K562 (cell line): Measurements from ENCODE around the gene RNF213. TPM values are rescaled to one million over a fixed set of nuclear protein-coding genes. Genes with fewer than 3 reads are reported as not detected.

Experiments used
- ATAC-seq: fragments of 200-7000 bp; cut with Tn5 transposase; 3 replicates; pipeline ENCODE4 v1.9.1; 2020; ENCODE audit warnings: moderate library complexity
- BruUV-seq: library from RNA; stranded (reverse); fragments of 400-500 nt; replicated peaks from 2 replicates; lab custom pipeline; 2021; lab: Mats Ljungman, UMichigan
- CTCF ChIA-PET: fragments of 300-600 bp; formaldehyde crosslinking; extraction: SDS; loops from one replicate; lab custom pipeline; 2021; ENCODE audit warnings: low intra/inter-chr PET ratio; lab: Yijun Ruan, JAX
- POLR2A ChIA-PET: fragments of 300-600, 350-650 bp; sonication (Branson Sonifier 250); formaldehyde crosslinking; extraction: SDS; loops from one replicate; lab custom pipeline; 2021; ENCODE audit warnings: antibody characterized with exemption, inconsistent platforms; lab: Yijun Ruan, JAX
- DNase-seq, 4 experiments: peaks; one replicate each; pipeline versions ENCODE4 v3.0.0 to v3.0.0-alpha.2; 2011 to 2018; ENCODE audit warnings: low spot score in 3 of 4, mixed read lengths in 3 of 4; ENCODE audit errors: extremely low read depth in 1 of 4
- FAIRE-seq: peaks from 2 replicates; lab custom pipeline; 2011; peaks lifted over from hg19 to GRCh38; lab: Jason Lieb, UNC
- H2AFZ ChIP-seq: 2 replicates; pipeline ENCODE4 v1.6.0; 2011; ENCODE audit warnings: low read depth, low read length, control low read depth, inconsistent platforms
- H3K27ac ChIP-seq: fragments of 200-600 bp; 3 replicates; pipeline ENCODE4 v1.8.0; 2011; ENCODE audit warnings: low read depth, mild to moderate bottlenecking, control low read depth, inconsistent platforms, low read length, moderate library complexity, mixed read lengths; ENCODE audit errors: extremely low read depth
- H3K27me3 ChIP-seq, 2 experiments: fragments of 300-600 bp in 1 of 2; 2 replicates in 1 of 2; 3 replicates in 1 of 2; pipeline versions ENCODE4 v1.6.0 to v1.8.0; 2011; ENCODE audit warnings: inconsistent platforms in 2 of 2, low read length in 2 of 2, mild to moderate bottlenecking in 1 of 2, mixed read lengths in 1 of 2, moderate library complexity in 1 of 2; ENCODE audit not compliant: control insufficient read depth in 2 of 2, insufficient read depth in 2 of 2
- H3K36me3 ChIP-seq: fragments of 300-600 bp; 3 replicates; pipeline ENCODE4 v1.8.0; 2011; ENCODE audit warnings: mild to moderate bottlenecking, low read length, inconsistent platforms; ENCODE audit not compliant: control insufficient read depth, insufficient read depth
- H3K4me1 ChIP-seq, 2 experiments: fragments of 200-600 bp in 1 of 2; replicated peaks in 1 of 2; 2 replicates in 1 of 2; 3 replicates in 1 of 2; pipeline versions ENCODE4 v1.5.1 to v1.8.0; 2011; ENCODE audit warnings: inconsistent platforms in 2 of 2, low read length in 2 of 2, mild to moderate bottlenecking in 1 of 2, mixed read lengths in 1 of 2, moderate library complexity in 1 of 2; ENCODE audit not compliant: control insufficient read depth in 2 of 2, insufficient read depth in 2 of 2
- H3K4me2 ChIP-seq: 2 replicates; pipeline ENCODE4 v1.6.1; 2011; ENCODE audit warnings: low read length, control low read depth, inconsistent platforms, mixed read lengths; ENCODE audit not compliant: insufficient read depth
- H3K4me3 ChIP-seq: fragments of 200-600 bp; sonication (generic), shearing (Covaris generic); 2 replicates; pipeline ENCODE4 v1.5.1; 2016; ENCODE audit warnings: control low read depth, inconsistent platforms
- H3K79me2 ChIP-seq: fragments of 200-600 bp; 3 replicates; pipeline ENCODE4 v1.8.0; 2011; ENCODE audit warnings: low read length, inconsistent platforms; ENCODE audit not compliant: control insufficient read depth, insufficient read depth
- H3K9ac ChIP-seq, 2 experiments: 2 replicates each; pipeline versions ENCODE4 v1.6.0 to v1.6.1; 2011; ENCODE audit warnings: low read depth in 2 of 2, low read length in 2 of 2, control low read depth in 1 of 2, inconsistent platforms in 1 of 2, mild to moderate bottlenecking in 1 of 2, mixed read lengths in 1 of 2; ENCODE audit not compliant: insufficient read depth in 1 of 2
- H3K9me1 ChIP-seq: one replicate; pipeline ENCODE4 v1.6.0; 2011; ENCODE audit warnings: inconsistent platforms, mild to moderate bottlenecking, low read length, moderate library complexity; ENCODE audit not compliant: control insufficient read depth, insufficient read depth
- H3K9me3 ChIP-seq: replicated peaks from 2 replicates; pipeline ENCODE4 v1.5.1; 2011; ENCODE audit warnings: low read depth, low read length, inconsistent platforms; ENCODE audit not compliant: control insufficient read depth, insufficient read depth
- H4K20me1 ChIP-seq: replicated peaks from 2 replicates; pipeline ENCODE4 v1.6.1; 2011; ENCODE audit warnings: low read length, inconsistent platforms, mixed read lengths; ENCODE audit not compliant: control insufficient read depth, insufficient read depth
- BRF1 ChIP-seq: IDR thresholded peaks from 3 replicates; pipeline ENCODE4 v1.6.1; 2011; ENCODE audit warnings: borderline replicate concordance, mild to moderate bottlenecking; ENCODE audit not compliant: insufficient read length; ENCODE audit errors: extremely low read depth
- EZH2 ChIP-seq: IDR thresholded peaks from 2 replicates; pipeline ENCODE4 v1.6.1; 2012; ENCODE audit warnings: low read depth, mild to moderate bottlenecking, inconsistent platforms, low read length, borderline replicate concordance
- KLF13 ChIP-seq: fragments of 450-650 bp; IDR thresholded peaks from 2 replicates; pipeline ENCODE4 v1.6.1; 2016; ENCODE audit warnings: missing genetic modification characterization, low read depth, mild to moderate bottlenecking, missing compliant biosample characterization, moderate library complexity, borderline replicate concordance
- MEF2D ChIP-seq: conservative IDR thresholded peaks from 2 replicates; pipeline ENCODE4 v1.6.1; 2016; ENCODE audit warnings: low read depth, missing genetic modification characterization, missing compliant biosample characterization
- NCOA4 ChIP-seq: fragments of 450-650 bp; IDR thresholded peaks from 2 replicates; pipeline ENCODE4 v1.6.1; 2018; ENCODE audit warnings: mild to moderate bottlenecking; ENCODE audit not compliant: partially characterized antibody
- PHTF2 ChIP-seq: fragments of 250-450 bp; sonication (Bioruptor Pico); IDR thresholded peaks from 2 replicates; pipeline ENCODE4 v1.5.0; 2021; ENCODE audit warnings: mild to moderate bottlenecking
- RBM22 ChIP-seq: fragments of 200-400 bp; formaldehyde crosslinking; IDR thresholded peaks from 2 replicates; pipeline ENCODE4 v1.6.1; 2018; ENCODE audit warnings: low read length, low read depth; ENCODE audit not compliant: poor library complexity, severe bottlenecking
- RNF2 ChIP-seq: sonication (generic); IDR thresholded peaks from 2 replicates; pipeline ENCODE4 v1.6.1; 2016
- TEAD2 ChIP-seq: fragments of 450-650 bp; IDR thresholded peaks from 2 replicates; pipeline ENCODE4 v1.6.1; 2016; ENCODE audit warnings: missing genetic modification characterization, control low read depth, missing compliant biosample characterization
- ZKSCAN3 ChIP-seq: fragments of 250-450 bp; sonication (Bioruptor Pico); IDR thresholded peaks from 2 replicates; pipeline ENCODE4 v1.4.0; 2020
- ZNF445 ChIP-seq: fragments of 250-450 bp; sonication (Bioruptor Pico); IDR thresholded peaks from 2 replicates; pipeline ENCODE4 v1.4.0; 2020; ENCODE audit warnings: low read depth, mild to moderate bottlenecking, moderate library complexity
- WGBS: fragments of 100-300 bp; shearing (Covaris generic); methylation state at CpG from one replicate; pipeline ENCODE4 v1.1.6; 2016; ENCODE audit warnings: low coverage, mixed read lengths; ENCODE audit not compliant: insufficient coverage; ENCODE audit errors: missing lambda C conversion rate; 5-methylcytosine and 5-hydroxymethylcytosine counted together
- in situ Hi-C: fragments of 300-500 bp; cut with MboI; formaldehyde crosslinking; loops from 4 replicates; pipeline ENCODE4 v1.15.0; 2018; ENCODE audit warnings: inconsistent platforms, mixed read lengths
- intact Hi-C: fragments of 100-400 bp; cut with micrococcal nuclease; formaldehyde crosslinking; loops from 2 replicates; pipeline ENCODE4 v1.14.2; 2022
- polyA plus RNA-seq, 8 experiments: library from polyadenylated mRNA; depleted of rRNA in 4 of 8; stranded (reverse) in 5 of 8; unstranded in 3 of 8; fragments of >200 nt; fragmentation: Nextera tagmentation in 2 of 8; fragmentation: Illumina TruSeq in 1 of 8; extraction: Ambion mirVana in 2 of 8; extraction: Trizol in 1 of 8; gene quantifications; 2 replicates each; pipeline versions ENCODE4 v1.2.1 to v1.2.3, GENCODE V29; 2011 to 2014; ENCODE audit warnings: inconsistent platforms in 1 of 8, missing spikeins in 1 of 8
- total RNA-seq, 7 experiments: library from RNA; depleted of rRNA in 6 of 7; stranded (reverse); fragments of >200 nt in 6 of 7; fragmentation: Illumina TruSeq in 2 of 7; extraction: Trizol in 2 of 7; gene quantifications; 2 replicates each; pipeline versions ENCODE4 v1.2.1 to v1.2.3, GENCODE V29; 2011 to 2021; ENCODE audit warnings: low replicate concordance in 1 of 7

RNF213 gene
- total and polyA plus RNA-seq, 9 of the 15 experiments (the other 6 are each of a cell fraction or from before 2014, with no cell fraction given): 5.3 to 33.6 (median 17.9) TPM

DNA sequence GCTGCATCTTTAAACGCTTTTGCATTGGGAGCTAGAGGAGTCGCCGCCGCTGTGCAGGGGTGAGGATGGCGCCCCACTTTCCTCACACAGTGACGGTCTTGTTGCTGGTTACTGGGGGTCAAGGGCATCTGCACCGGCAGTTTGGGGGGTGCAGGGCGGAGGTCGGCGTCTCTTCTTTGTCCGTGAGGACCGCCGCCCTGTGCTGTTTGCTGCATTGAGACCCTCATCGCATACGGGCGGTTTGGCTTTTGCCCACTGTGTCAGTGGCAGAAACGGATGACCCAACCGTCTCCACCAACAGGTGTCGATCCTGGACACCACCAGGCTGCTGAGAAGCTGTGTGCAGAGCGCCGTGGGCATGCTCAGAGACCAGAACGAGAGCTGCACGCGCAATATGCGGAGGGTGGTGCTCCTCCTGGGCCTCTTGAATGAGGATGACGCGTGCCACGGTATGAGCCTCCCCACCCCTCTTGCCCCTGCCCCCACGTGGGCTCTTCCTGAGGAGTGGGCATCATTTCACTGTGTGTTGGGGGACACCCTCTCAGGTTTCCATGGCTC lies 93.1 kb downstream of the RNF213 start:
- 90% methylated on average over 26 of the region's 29 CpGs for WGBS
- ATAC-seq (no peak), DNase-seq (no peak), FAIRE-seq (no peak)
- no peak overlapping the region for H3K4me2 ChIP-seq
- BruUV-seq: no TSS peak
- no peak overlapping the region for H2AFZ ChIP-seq
- H3K36me3 ChIP-seq: peaks cover 64% of the 10 kb centered on the region; the same call in 2 of the 3 replicates
- in situ Hi-C loops: loop anchor here (5.0 kb wide), 1 partner anchor 151 kb away; no protein-coding TSS in a partner anchor
- H3K9me3 ChIP-seq: no peaks in the 10 kb centered on the region
- no peaks in the 10 kb centered on the region for H3K9me1 ChIP-seq
- H3K9ac ChIP-seq: no peak overlapping the region
- intact Hi-C loops: no loop called here
- H4K20me1 ChIP-seq: no peaks in the 10 kb centered on the region
- H3K27me3 ChIP-seq: no peaks in the 10 kb centered on the region
- ChIA-PET POLR2A (interaction anchor here (0.6 kb wide), 1 partner anchor 14 kb away, joined by 3 read pairs; no protein-coding TSS in a partner anchor), CTCF (no interaction called here)
- no peaks in the 10 kb centered on the region for H3K79me2 ChIP-seq
- no peak overlapping the region for H3K4me3 ChIP-seq
- TF ChIP-seq KLF13 (tag) (no peak), EZH2 (no peak), MEF2D (tag) (no peak), ZKSCAN3 (no peak), BRF1 (no peak), NCOA4 (no peak), TEAD2 (tag) (no peak), RBM22 (no peak), PHTF2 (no peak), RNF2 (no peak), ZNF445 (CRISPR knock-in tag) (no peak)
- TF ChIP-seq, all 486 proteins: peak for 0
- H3K4me1 ChIP-seq: peaks cover 0 to 4% of the 10 kb centered on the region in 2 experiments; a peak in 1 of 5 replicates
- H3K27ac ChIP-seq: no peak overlapping the region
